Stimulated activated CD4-positive, alpha-beta T cell treated with anti-CD3 and anti-CD28 coated beads, Interleukin-4, amount 100 ng/mL, for 48 hours (primary cell): ENCODE measurements around the gene CEBPB.
A peak's percentile ranks its signal among the peaks of the same experiment; 100 is the strongest.
"Not testable (repeated sequence)": the region's sequence is repeated elsewhere in the genome, so short reads cannot be mapped to it uniquely, and the experiment has no call there.

ENCODE experiments used
- DNase-seq, 2 donors: peaks; one replicate each; pipeline ENCODE4 v3.0.0-alpha.2; 2020; ENCODE audit warnings: low read depth in 2 of 2

The CEBPB gene

GRCh38 chr20:50190251-50191064 lies at the start of gene CEBPB:
CEBPB (plus strand) TSS chr20:50190830; CDS start chr20:50191034, 204 bp downstream.
- peak; percentile 77 to 78 for DNase-seq

GRCh38 chr20:50141018-50141675 lies 49.5 kb upstream of the CEBPB start:
- no peak for DNase-seq

- no peak for DNase-seq
Observed at GRCh38 chr20:50141811-50142561, 48.6 kb upstream of the CEBPB start.

GRCh38 chr20:50142812-50143211 lies 47.8 kb upstream of the CEBPB start:
- no peak for DNase-seq

- no peak for DNase-seq
Observed at GRCh38 chr20:50144362-50144761, 46.3 kb upstream of the CEBPB start.

- DNase-seq = no peak
Observed at GRCh38 chr20:50145566-50145965, 45.1 kb upstream of the CEBPB start.

GRCh38 chr20:50146214-50146613 lies 44.4 kb upstream of the CEBPB start:
- no peak for DNase-seq

- peak; percentile 51 to 57 for DNase-seq
Observed at GRCh38 chr20:50146732-50147662, 43.6 kb upstream of the CEBPB start.

GRCh38 chr20:50149481-50150254 lies 41.0 kb upstream of the CEBPB start:
- DNase-seq = no peak

GRCh38 chr20:50151034-50151743 lies 39.4 kb upstream of the CEBPB start:
- DNase-seq = no peak

GRCh38 chr20:50152394-50153152 lies 38.1 kb upstream of the CEBPB start:
- DNase-seq = no peak

- DNase-seq = no peak
Observed at GRCh38 chr20:50153153-50153499, 37.5 kb upstream of the CEBPB start.

GRCh38 chr20:50153500-50154377 lies 36.9 kb upstream of the CEBPB start, which contains the start of gene PEDS1:
PEDS1 (minus strand) TSS chr20:50153723; CDS start chr20:50153637, 86 bp downstream.
- DNase-seq = peak; percentile 63 to 82

- not testable (repeated sequence) for DNase-seq
Observed at GRCh38 chr20:50161494-50161893, 29.1 kb upstream of the CEBPB start.

GRCh38 chr20:50163570-50164317 lies 26.9 kb upstream of the CEBPB start:
- DNase-seq = no peak

GRCh38 chr20:50165684-50166554 lies 24.7 kb upstream of the CEBPB start:
- DNase-seq = peak; percentile 77 to 84
